ENCODE results near the gene FAAP20. TPM values are rescaled to one million over a fixed set of nuclear protein-coding genes. Genes with fewer than 3 reads are reported as not detected.

FAAP20 gene
- total RNA-seq, 2 experiments from 2014 or later = 64.7 to 71.7 TPM

DNA sequence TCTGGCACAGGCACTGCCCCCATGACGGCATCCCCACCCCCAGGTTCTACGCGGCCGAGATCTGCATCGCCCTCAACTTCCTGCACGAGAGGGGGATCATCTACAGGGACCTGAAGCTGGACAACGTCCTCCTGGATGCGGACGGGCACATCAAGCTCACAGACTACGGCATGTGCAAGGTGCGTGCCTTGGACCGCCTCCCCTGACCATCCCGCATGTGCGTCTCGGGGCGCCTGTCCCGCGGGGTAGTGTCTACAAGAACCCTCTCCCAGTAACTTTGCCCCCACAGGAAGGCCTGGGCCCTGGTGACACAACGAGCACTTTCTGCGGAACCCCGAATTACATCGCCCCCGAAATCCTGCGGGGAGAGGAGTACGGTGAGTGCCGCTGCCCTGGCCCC, 22.6 kb downstream of the FAAP20 start:
- ATAC-seq = no peak
- CTCF ChIA-PET = interaction anchor here (1.7 to 2.2 kb wide), 2 partner anchors 22 to 79 kb away, joined by 3 to 6 read pairs; no protein-coding TSS in a partner anchor
- no peak for TF ChIP-seq CTCF (IDR thresholded peaks at IDR 0.05)
- H3K27me3 Mint-ChIP-seq = no peaks in the 10 kb centered on the region
- POLR2A ChIA-PET = no interaction called here
- no peak overlapping the region for H3K27ac Mint-ChIP-seq
- DNase-seq = no peak
- H3K36me3 Mint-ChIP-seq (ENCODE audit: low read depth) = no peaks in the 10 kb centered on the region
- peaks cover 3% of the 10 kb centered on the region for H3K4me1 Mint-ChIP-seq (ENCODE audit: low read depth)
- H3K9me3 Mint-ChIP-seq = no peaks in the 10 kb centered on the region
- intact Hi-C loops (cut with micrococcal nuclease) = no loop called here
- no peak overlapping the region for H3K4me3 Mint-ChIP-seq

DNA sequence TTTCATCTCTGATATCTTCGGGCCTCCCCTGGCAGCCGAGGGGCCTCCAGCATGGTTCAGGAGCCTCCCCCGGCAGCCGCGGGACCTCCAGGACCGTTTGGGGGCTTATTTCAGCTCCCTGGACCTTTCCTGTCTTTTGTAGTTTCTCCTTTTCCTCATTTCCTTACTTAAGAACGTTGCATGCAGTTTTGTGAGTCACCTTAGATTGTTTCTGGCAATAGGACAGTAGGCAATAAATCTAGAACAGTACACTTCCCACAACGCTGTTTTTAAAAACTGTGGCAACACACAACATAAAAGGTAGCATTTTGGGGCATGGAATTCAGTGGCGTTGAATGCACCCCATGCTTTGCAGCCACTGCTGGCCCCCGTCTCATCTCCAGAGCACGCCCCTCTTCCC, 24.4 kb downstream of the FAAP20 start:
- ATAC-seq (no peak), DNase-seq (no peak)
- ChIA-PET POLR2A (no interaction called here), CTCF (interaction anchor here (1.0 kb wide), 1 partner anchor 29 kb away, joined by 3 read pairs; no protein-coding TSS in a partner anchor)
- Mint-ChIP-seq H3K27me3 (no peaks in the 10 kb centered on the region), H3K9me3 (no peaks in the 10 kb centered on the region), H3K4me1 (ENCODE audit: low read depth) (peaks cover 3% of the 10 kb centered on the region), H3K27ac (no peak overlapping the region), H3K36me3 (ENCODE audit: low read depth) (no peaks in the 10 kb centered on the region), H3K4me3 (no peak overlapping the region)
- TF ChIP-seq CTCF (IDR thresholded peaks at IDR 0.05) = no peak
- intact Hi-C loops (cut with micrococcal nuclease) = no loop called here

- ChIA-PET POLR2A (no interaction called here), CTCF (interaction anchor here (1.0 kb wide), 1 partner anchor 28 kb away, joined by 3 read pairs; no protein-coding TSS in a partner anchor)
- DNase-seq = no peak
- H3K27me3 Mint-ChIP-seq = no peaks in the 10 kb centered on the region
- H3K4me1 Mint-ChIP-seq (ENCODE audit: low read depth) = no peaks in the 10 kb centered on the region
- H3K4me3 Mint-ChIP-seq = no peak overlapping the region
- no peak for ATAC-seq
- H3K36me3 Mint-ChIP-seq (ENCODE audit: low read depth) = no peaks in the 10 kb centered on the region
- TF ChIP-seq CTCF (IDR thresholded peaks at IDR 0.05) = no peak
- intact Hi-C loops (cut with micrococcal nuclease) = no loop called here
- no peaks in the 10 kb centered on the region for H3K9me3 Mint-ChIP-seq
- H3K27ac Mint-ChIP-seq = no peak overlapping the region
Measured at GRCh38 chr1:2169200-2169836, 25.3 kb downstream of the FAAP20 start.

- ChIA-PET CTCF (no interaction called here), POLR2A (no interaction called here)
- intact Hi-C loops (cut with micrococcal nuclease) = no loop called here
- Mint-ChIP-seq H3K27me3 (no peaks in the 10 kb centered on the region), H3K4me1 (ENCODE audit: low read depth) (no peaks in the 10 kb centered on the region), H3K9me3 (no peaks in the 10 kb centered on the region), H3K36me3 (ENCODE audit: low read depth) (no peaks in the 10 kb centered on the region), H3K27ac (no peak overlapping the region), H3K4me3 (no peak overlapping the region)
- ATAC-seq = no peak
- no peak for DNase-seq
- no peak for TF ChIP-seq CTCF (IDR thresholded peaks at IDR 0.05)
Measured at GRCh38 chr1:2168535-2168934, 26.0 kb downstream of the FAAP20 start.

GRCh38 chr1:2168090-2168489, 26.5 kb downstream of the FAAP20 start:
- Mint-ChIP-seq H3K27ac (no peak overlapping the region), H3K4me1 (ENCODE audit: low read depth) (peaks cover 2% of the 10 kb centered on the region), H3K36me3 (ENCODE audit: low read depth) (peaks cover 4% of the 10 kb centered on the region), H3K27me3 (no peaks in the 10 kb centered on the region), H3K9me3 (no peaks in the 10 kb centered on the region), H3K4me3 (no peak overlapping the region)
- CTCF ChIA-PET = no interaction called here
- ATAC-seq = no peak
- intact Hi-C loops (cut with micrococcal nuclease) = no loop called here
- no peak for DNase-seq
- no peak for TF ChIP-seq CTCF (IDR thresholded peaks at IDR 0.05)
- POLR2A ChIA-PET = no interaction called here

All from activated CD8-positive, alpha-beta T cell treated with anti-CD3 and anti-CD28 coated beads for 36 hours (primary cell).